HG02943 (cell line): Measurements from ENCODE around the gene RBM7.

Experiments
- ATAC-seq: cut with Tn5 transposase; IDR thresholded peaks from one replicate; pipeline ENCODE4 v1.9.1; 2021; ENCODE audit warnings: mild to moderate bottlenecking, low read depth, moderate library complexity; ENCODE audit not compliant: unreplicated experiment

Gene RBM7

GRCh38 chr11:114395736-114396135, 4.7 kb upstream of the RBM7 start:
- ATAC-seq, result no peak

GRCh38 chr11:114396916-114397315, 3.5 kb upstream of the RBM7 start:
- no peak for ATAC-seq

- ATAC-seq, result no peak
These were observed 3.0 kb upstream of the RBM7 start for GRCh38 chr11:114397349-114397982.

DNA sequence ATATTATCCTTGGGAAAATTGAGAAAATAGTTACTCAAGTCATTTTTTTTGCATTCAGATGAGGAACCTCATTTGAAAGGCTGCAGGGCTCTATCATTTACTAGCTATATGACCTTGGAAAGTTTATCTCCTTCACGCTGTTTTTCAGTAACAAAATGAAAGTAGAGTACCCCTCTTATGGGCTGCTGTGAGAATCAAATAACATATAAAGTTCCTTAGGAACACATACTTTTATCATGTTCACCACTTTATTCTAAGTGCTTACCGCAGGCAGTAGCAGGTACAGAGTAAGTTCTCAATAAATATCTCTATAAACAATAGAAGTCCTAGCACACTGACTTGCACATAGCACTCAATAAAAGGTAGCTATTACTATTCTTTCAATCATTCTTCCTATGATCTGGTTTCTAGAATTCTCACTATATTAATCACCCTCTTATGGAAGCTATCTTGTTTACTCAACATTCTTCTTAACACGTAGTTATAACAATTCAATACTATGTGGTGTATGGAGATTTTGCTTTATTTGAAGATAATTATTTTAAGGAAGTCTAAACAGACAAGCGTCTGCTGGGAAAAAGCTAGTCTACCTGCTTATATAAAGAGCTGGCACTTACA, 2.1 kb upstream of the RBM7 start:
- no peak for ATAC-seq

- peak; percentile 29 for ATAC-seq
These were observed 813 bp upstream of the RBM7 start for GRCh38 chr11:114399490-114400215.

DNA sequence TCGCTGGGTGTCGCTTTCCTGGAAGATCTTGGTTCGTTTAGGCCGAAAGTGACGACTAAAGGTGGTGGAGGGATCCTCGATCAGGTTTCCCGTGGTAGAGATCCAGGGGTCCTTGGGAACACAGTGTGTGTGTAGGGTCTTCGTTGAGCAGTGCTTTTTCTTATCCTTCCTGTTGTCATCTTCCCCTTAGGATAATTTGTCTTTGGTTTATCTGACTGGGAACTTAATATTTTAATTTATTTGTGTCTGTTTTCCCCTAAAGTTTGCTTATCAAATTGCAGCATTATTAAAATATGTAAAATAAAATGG, 403 bp downstream of the RBM7 start:
- no peak for ATAC-seq

DNA sequence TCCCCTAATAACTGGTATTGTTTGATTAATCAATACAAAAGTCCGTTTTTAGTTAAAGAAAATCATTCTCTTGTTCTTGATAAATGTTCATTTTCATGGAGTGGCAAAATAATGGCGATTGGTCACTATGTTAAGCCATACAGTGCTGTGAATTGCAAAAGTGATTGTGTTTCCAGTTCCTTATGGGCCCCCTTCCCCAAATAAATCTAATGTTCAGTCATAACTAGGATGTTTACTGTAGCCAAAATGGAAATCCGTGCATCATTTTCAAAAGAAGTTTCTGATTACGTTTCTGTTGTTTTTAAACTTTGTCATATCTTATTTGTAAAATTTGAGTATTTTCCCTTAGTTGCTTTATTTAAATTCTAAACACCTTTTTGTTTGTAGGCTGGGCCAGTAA, 845 bp downstream of the RBM7 start:
- no peak for ATAC-seq

GRCh38 chr11:114412946-114413345, 12.5 kb downstream of the RBM7 start:
- ATAC-seq, result no peak

DNA sequence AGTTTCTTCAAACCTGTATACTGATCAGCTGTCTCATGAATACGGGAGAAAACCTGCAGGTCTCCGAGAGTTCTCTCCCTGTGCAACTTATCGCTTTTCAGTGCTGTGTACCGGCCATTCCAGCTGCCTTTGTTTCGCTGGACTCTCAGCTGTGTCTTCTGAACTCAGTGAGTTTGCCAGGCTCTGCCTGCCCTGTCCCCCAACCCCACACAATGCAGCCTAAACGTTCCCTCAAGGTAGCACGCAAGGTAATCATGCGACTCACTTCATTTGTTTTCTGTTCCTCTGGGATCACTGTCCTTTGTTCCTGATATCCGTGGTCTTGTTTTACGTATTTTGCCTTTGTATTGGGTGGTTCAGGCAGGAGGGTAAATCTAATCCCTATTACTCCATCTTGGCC, 13.5 kb downstream of the RBM7 start:
- no peak for ATAC-seq

DNA sequence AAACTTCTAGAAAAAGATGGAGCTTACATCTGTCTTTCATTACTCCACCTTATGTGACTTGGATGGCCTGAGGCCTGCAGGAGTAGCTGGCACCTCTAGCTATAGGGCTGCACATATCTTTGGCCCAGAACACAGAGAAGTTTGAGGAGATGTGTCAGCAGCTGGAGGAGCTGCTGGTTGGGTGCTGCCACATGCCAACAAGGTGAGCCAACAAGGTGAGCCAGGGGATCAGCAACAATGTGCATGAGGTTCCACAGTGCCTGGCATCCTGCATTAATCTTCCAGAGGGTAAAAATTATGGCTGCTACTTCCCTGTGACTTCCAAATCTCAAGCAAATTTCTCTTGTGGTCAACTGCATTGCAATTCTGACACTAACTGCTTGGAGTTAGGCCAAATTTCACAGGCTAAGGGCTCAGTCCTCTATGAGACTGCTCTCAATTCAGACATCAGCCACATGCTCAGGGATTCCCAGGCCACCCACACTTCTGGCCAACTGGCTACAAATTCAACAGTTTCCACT, 16.0 kb downstream of the RBM7 start:
- ATAC-seq, result no peak

- ATAC-seq, result no peak
These were observed 25.8 kb downstream of the RBM7 start for GRCh38 chr11:114426280-114426679.

GRCh38 chr11:114430290-114430689, 29.8 kb downstream of the RBM7 start:
- ATAC-seq, result no peak

DNA sequence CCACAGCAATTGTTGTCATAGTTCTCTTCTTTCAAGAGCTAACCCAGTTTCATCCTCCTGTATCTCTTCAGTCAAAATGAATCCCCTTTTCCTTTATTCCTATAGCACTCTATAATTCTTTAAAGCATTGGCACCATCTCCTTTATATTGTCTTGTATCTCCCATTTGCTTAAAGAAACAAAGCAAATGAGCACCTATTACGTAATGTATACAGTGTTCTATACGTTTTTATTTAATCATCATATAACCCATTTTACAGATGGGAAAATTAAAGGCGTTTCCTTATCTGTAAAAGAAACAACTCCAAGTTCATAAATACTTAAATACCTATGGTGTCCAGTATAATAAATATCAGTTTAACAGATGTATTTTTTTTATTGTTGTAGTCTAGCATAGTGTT, 32.4 kb downstream of the RBM7 start:
- no peak for ATAC-seq

- no peak for ATAC-seq
These were observed 32.9 kb downstream of the RBM7 start for GRCh38 chr11:114433376-114433775.

- no peak for ATAC-seq
These were observed 37.8 kb downstream of the RBM7 start for GRCh38 chr11:114438303-114438702.

DNA sequence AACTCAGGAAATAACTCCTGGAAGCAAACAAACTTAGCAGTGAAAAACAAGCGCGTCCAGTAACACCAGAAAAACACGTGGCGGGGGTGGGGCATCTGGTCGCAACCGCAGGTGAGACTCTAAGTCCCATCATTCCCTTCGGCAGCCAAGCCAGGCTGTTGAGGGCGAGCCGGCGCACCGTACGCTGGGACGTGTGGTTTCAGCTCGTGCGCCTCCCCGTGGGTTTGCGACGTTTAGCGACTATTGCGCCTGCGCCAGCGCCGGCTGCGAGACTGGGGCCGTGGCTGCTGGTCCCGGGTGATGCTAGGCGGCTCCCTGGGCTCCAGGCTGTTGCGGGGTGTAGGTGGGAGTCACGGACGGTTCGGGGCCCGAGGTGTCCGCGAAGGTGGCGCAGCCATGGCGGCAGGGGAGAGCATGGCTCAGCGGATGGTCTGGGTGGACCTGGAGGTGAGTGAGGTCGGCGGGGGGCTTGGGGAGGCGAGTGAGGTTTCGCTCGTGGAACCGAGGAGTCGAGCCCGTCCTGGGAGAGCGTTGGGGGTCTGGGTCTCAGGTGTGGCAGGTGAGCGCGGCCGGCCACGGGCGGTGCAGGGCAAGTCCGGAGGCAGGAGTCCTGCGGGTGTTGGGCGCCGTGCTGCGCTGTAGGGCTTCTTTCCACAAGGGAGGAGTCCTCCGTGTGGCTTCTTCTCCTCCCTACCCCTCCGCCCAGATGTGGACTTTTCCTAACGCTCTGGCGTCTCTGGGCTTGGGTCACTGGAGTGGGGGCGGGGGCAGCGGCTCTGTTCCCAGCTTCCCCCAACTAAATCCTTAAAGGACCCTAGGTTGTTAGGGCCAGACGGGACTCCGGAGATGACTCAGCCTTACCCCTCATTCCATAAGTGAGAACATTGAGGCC, 39.0 kb downstream of the RBM7 start, which contains the start of gene REXO2:
TSS of gene REXO2 (plus strand) at position 239 of the 892 bp plus-strand sequence. CDS start at position 301, 62 bp downstream.
- peak; percentile 96 for ATAC-seq

DNA sequence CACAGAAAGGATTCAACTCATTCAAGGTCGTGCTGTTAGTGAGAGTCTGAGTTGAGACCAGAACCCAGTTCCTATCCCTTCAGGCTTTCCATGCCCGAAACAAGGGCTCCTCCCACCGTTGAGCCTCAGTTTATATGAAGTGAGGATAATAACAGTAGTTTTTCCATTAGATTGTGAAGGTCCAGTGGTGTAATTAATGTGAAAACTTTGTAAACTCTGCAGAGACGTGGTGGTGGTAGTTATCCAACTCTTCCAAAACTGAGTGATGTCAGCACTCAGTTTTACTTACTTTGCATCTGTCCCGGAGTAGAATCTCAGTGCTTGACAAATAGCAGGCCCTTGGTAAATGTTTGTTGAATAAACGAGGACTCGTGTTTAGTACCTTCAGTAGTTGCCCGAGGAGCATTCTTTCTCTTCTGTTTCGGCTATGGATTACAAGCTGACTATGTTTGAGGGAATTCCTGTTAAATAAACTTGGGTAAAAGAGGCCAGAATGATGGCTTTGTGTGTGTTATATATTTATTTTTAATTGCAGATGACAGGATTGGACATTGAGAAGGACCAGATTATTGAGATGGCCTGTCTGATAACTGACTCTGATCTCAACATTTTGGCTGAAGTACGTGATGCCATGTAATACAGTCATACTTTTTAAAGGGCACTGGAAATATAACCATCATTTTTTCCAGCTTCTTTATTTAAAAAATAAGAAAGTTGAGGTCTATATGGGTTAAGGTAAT, 39.8 kb downstream of the RBM7 start:
- ATAC-seq, result no peak

- ATAC-seq, result no peak
These were observed 40.7 kb downstream of the RBM7 start for GRCh38 chr11:114440971-114441763.

- no peak for ATAC-seq
These were observed 41.5 kb downstream of the RBM7 start for GRCh38 chr11:114441921-114442320.
